Measurements from ENCODE around the gene MYH6.

GRCh38 chr14:23352506-23353432 is 55.3 kb downstream of the MYH6 start, which contains the start of gene SLC22A17:
- TF ChIP-seq CTCF (conservative IDR thresholded peaks at IDR 0.05 in 1 of 2, IDR thresholded peaks at IDR 0.05 in 1 of 2; ENCODE audit: low read depth in 1 of 2, low read length in 2 of 2) (peak; percentile 16 to 23), EZH2 (IDR thresholded peaks at IDR 0.05; ENCODE audit: low read length, missing control alignments) (no peak)
